GM03348 (cell line): Measurements from ENCODE around the gene ZNF318.
"Not testable (repeated sequence)": the region's sequence is repeated elsewhere in the genome, so short reads cannot be mapped to it uniquely, and the experiment has no call there.

Experiments
- DNase-seq: peaks from one replicate; pipeline ENCODE4 v3.0.0; 2012; ENCODE audit warnings: low spot score

ZNF318 gene

GRCh38 chr6:43369174-43370002, at the start of gene ZNF318:
Gene ZNF318, minus strand, starts transcription at chr6:43369647. Its CDS starts 282 bp downstream, at chr6:43369365.
- peak; percentile 98 for DNase-seq

GRCh38 chr6:43416935-43417334, 47.5 kb upstream of the ZNF318 start:
- DNase-seq: no peak

GRCh38 chr6:43415275-43415674, 45.8 kb upstream of the ZNF318 start:
- DNase-seq: not testable (repeated sequence)

GRCh38 chr6:43413002-43413401, 43.6 kb upstream of the ZNF318 start:
- no peak for DNase-seq

- DNase-seq: no peak
These were observed 43.1 kb upstream of the ZNF318 start for GRCh38 chr6:43412541-43412940.

- not testable (repeated sequence) for DNase-seq
These were observed 41.3 kb upstream of the ZNF318 start for GRCh38 chr6:43410776-43411175.

GRCh38 chr6:43408259-43408658, 38.8 kb upstream of the ZNF318 start:
- DNase-seq: no peak

GRCh38 chr6:43407296-43407695, 37.8 kb upstream of the ZNF318 start:
- no peak for DNase-seq

- DNase-seq: no peak
These were observed 35.9 kb upstream of the ZNF318 start for GRCh38 chr6:43405354-43405753.

- DNase-seq: no peak
These were observed 33.4 kb upstream of the ZNF318 start for GRCh38 chr6:43402820-43403219.

GRCh38 chr6:43401730-43402129, 32.3 kb upstream of the ZNF318 start:
- DNase-seq: no peak

GRCh38 chr6:43399932-43400487, 30.6 kb upstream of the ZNF318 start:
- no peak for DNase-seq

- no peak for DNase-seq
These were observed 27.1 kb upstream of the ZNF318 start for GRCh38 chr6:43396408-43397149.

GRCh38 chr6:43395776-43396175, 26.3 kb upstream of the ZNF318 start:
- DNase-seq: no peak

- DNase-seq: no peak
These were observed 25.5 kb upstream of the ZNF318 start for GRCh38 chr6:43394982-43395381.

- DNase-seq: no peak
These were observed 24.2 kb upstream of the ZNF318 start for GRCh38 chr6:43393602-43394001.

GRCh38 chr6:43393133-43393532, 23.7 kb upstream of the ZNF318 start:
- not testable (repeated sequence) for DNase-seq

- DNase-seq: no peak
These were observed 22.1 kb upstream of the ZNF318 start for GRCh38 chr6:43391440-43392031.

GRCh38 chr6:43390753-43391439, 21.4 kb upstream of the ZNF318 start:
- DNase-seq: not testable (repeated sequence)

GRCh38 chr6:43389730-43390295, 20.4 kb upstream of the ZNF318 start:
- DNase-seq: no peak

- DNase-seq: peak; percentile 49
These were observed 17.0 kb upstream of the ZNF318 start for GRCh38 chr6:43386492-43386891.
